HG03354 (cell line): ENCODE results near the gene IST1.
"Not testable (repeated sequence)": the region's sequence is repeated elsewhere in the genome, so short reads cannot be mapped to it uniquely, and the experiment has no call there.

Experiments
- ATAC-seq: cut with Tn5 transposase; IDR thresholded peaks from one replicate; pipeline ENCODE4 v1.9.1; 2021; ENCODE audit warnings: mild to moderate bottlenecking; ENCODE audit not compliant: unreplicated experiment, poor library complexity, severe bottlenecking

The IST1 gene

DNA sequence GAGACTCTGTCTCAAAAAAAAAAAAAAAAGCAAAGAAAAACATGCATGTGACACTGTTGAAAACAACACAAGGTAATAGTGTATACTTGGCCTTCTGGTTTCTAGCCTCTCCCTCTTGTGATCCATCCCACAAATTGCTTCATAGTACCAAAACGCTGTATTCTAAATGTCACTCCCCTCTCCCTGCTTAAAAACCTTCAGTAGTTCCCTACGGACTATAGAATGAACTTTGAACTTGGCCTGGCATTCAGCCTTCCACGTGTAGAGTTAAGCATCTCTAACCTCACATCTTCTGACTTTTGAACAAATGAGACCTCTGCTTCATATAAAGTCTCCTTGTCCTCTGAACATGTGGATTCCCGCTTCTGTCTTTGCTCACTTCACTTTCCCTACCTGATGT is 16.4 kb upstream of the IST1 start:
- no peak for ATAC-seq

DNA sequence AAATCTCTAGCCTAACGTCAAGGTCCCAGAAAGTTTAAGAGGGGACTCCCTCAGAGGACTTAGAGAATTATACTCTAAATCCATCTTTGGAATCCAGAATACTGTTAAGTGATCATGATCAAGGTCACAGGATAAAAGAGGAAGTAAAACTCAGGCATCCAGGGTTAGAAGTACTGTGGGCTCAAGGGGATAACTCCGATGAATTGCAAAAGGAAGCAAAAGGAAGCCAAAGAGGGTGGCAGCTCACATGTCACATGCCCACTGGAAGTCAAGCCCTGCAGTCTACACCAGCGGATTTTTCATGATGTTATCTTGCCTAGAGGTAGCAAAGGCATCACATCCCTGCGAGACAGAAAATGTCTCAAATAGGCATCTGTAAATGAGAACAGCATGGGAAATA is 15.2 kb upstream of the IST1 start:
- ATAC-seq = no peak

DNA sequence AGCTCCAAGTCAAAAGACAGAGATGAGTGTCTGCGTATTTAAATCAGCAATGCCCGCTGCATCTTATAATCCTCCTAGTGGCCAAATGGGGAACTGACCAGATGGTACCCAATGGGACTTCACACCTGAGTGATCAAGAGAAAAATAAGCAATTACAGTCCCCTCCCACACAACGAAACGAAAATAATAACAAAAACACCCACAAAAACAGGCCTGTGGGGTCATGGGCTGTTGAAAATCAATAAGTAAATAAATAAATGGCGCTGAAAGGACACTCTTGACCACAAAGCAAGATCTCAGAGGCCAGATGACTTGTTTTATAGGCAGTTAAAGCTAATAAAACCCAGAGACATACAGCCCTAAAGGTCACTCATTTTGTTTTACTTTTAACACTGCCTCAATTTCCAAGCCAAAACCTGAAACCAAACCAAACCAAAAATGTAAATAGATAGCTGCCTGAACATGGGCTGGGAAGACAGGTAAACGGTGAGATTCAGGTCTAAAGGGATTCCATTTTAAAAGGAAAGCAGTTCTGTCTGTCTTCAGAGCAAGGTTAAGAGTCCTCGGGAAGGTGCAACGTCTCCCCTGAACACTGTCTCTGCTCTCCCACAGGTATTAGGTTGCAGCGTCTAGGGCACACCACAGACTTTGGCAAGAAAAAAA is 12.7 kb upstream of the IST1 start:
- peak; percentile 55 for ATAC-seq

- peak; percentile 50 for ATAC-seq
These were observed 12.0 kb upstream of the IST1 start for GRCh38 chr16:71883168-71883848.

- peak; percentile 53 for ATAC-seq
These were observed 11.3 kb upstream of the IST1 start, which contains the start of gene ZNF821 for GRCh38 chr16:71883849-71884638. TSS of gene ZNF821 (minus strand) at chr16:71884182. CDS start at chr16:71879946, 4,236 bp downstream.

GRCh38 chr16:71885261-71885650 is 10.1 kb upstream of the IST1 start:
- no peak for ATAC-seq

- no peak for ATAC-seq
These were observed 6.2 kb upstream of the IST1 start for GRCh38 chr16:71889147-71889546.

- no peak for ATAC-seq
These were observed 1.5 kb upstream of the IST1 start for GRCh38 chr16:71893888-71894228.

DNA sequence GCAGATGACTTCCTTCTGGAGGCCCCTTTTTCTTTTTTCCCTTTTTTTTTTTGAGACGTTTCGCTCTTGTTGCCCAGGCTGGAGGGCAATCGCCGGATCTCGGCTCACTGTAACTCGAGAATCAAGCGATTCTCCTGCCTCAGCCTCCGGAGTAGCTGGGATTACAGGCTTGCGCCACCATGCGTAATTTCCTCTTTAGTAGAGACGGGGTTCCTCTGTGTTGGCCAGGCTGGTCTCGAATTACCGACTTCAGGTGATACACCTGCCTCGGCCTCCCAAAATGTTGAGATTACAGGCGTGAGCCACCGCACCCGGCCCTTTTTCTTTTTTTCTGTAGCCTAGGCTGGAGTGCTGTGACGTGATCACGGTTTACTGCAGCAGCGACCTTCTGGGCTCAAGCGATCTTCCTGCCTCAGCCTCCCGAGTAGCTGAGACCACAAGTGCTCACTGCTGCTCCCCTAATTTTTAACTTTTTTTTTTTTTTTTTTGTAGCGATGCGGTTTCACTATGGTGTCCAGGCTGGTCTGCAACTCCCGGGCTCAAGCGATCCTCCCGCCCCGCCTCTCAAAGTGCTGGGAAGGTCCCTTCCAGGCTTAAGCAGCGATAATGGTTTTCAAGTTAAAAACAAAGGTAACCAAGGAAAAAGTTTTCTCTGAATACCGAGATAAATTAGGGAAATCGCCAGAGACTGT is 956 bp upstream of the IST1 start:
- ATAC-seq = peak; percentile 18

- ATAC-seq = peak; percentile 32
These were observed 491 bp downstream of the IST1 start for GRCh38 chr16:71895679-71896365.

- no peak for ATAC-seq
These were observed 1.5 kb downstream of the IST1 start for GRCh38 chr16:71896764-71897368.

DNA sequence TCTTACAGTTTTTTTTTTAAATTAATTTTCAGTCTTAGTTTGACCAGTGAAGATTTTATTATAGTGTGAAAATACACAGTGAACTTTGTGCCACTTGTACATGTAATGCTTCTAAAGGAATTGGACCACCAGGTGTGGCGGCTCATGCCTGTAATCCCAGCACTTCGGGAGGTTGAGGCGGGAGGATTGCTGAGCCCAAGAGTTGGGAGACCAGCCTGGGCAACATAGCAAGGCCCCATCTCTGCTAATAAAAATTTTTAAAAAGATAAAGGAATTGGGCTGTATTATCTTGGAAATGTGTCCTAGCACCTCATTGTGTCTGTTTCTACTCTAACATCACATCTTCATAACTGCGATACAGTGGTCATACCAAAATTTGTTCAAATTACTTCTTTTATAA is 3.8 kb downstream of the IST1 start:
- ATAC-seq = no peak

GRCh38 chr16:71902656-71903365 is 7.5 kb downstream of the IST1 start:
- ATAC-seq = no peak

DNA sequence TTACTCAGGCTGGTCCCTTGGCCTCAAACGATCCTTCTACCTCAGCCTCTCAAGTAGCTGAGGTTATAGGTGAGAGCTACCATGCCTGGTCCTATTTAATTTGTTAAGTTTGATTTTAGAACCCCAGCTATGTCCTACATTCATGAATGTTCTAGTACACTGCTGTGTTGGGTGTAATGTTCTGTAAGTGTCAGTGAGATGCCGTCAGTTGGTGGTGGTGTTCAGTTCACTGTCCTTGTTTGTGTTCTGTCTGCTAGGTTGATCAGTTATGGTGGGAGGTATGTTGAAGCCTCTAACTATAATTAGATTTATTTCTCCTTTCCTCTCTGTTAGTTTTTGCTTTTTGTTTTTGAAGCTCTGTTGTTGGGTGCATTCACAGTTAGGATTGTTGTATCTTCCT is 8.3 kb downstream of the IST1 start:
- no peak for ATAC-seq

- ATAC-seq = no peak
These were observed 8.9 kb downstream of the IST1 start for GRCh38 chr16:71904239-71904638.

DNA sequence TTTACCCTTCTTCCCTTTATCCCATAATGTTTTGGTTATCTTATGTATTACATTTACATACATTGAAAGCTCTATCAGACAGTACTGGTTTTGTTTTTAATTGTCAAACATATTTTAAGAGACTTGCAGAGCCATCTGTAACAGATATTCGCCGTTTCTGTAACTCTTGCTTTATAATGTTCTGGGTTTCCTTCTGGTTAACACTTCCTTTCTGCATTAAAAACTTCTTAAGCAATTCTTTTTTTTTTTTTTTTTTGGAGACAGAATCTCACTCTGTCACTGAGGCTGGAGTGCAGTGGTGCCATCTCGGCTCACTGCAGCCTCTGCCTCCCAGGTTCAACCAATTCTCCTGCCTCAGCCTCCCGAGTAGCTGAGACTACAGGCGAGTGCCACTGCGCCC is 10.4 kb downstream of the IST1 start:
- not testable (repeated sequence) for ATAC-seq

DNA sequence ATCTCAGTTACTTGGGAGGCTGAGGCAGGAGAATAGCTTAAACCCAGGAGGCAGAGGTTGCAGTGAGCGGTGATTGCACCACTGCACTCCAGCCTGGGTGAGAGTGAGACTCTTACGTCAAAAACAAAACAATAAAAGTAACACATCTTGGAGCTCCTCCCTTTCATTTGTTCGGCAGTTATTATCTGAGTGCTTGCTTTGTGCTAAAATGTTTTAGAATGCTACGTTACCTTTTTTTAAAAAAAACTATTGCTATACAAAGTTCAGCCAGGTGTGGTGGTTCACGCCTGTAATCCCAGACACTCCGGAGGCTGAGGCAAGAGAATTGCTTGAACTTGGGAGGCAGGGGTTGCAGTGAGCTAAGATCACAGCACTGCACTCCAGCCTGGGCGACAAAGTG is 15.8 kb downstream of the IST1 start:
- no peak for ATAC-seq

- no peak for ATAC-seq
These were observed 17.4 kb downstream of the IST1 start for GRCh38 chr16:71912534-71913275.
